GM18870 (cell line): Measurements from ENCODE around the gene GBGT1.

Experiments
- ATAC-seq: cut with Tn5 transposase; IDR thresholded peaks from one replicate; pipeline ENCODE4 v1.9.1; 2021; ENCODE audit warnings: moderate library complexity; ENCODE audit not compliant: unreplicated experiment

GBGT1 gene

GRCh38 chr9:133104718-133105460 is 58.8 kb downstream of the GBGT1 start:
- ATAC-seq: no peak

- ATAC-seq: no peak
Observed at GRCh38 chr9:133103987-133104505, 59.7 kb downstream of the GBGT1 start.

GRCh38 chr9:133103183-133103986 is 60.3 kb downstream of the GBGT1 start:
- ATAC-seq: no peak
